ENCODE data around the gene NOPCHAP1.

The NOPCHAP1 gene

GRCh38 chr12:105020241-105020962, 34.3 kb downstream of the NOPCHAP1 start:
- DNase-seq (ENCODE audit: low read depth) = no peak

- no peak for DNase-seq (ENCODE audit: low read depth)
These were observed 38.8 kb downstream of the NOPCHAP1 start for GRCh38 chr12:105024928-105025327.

DNA sequence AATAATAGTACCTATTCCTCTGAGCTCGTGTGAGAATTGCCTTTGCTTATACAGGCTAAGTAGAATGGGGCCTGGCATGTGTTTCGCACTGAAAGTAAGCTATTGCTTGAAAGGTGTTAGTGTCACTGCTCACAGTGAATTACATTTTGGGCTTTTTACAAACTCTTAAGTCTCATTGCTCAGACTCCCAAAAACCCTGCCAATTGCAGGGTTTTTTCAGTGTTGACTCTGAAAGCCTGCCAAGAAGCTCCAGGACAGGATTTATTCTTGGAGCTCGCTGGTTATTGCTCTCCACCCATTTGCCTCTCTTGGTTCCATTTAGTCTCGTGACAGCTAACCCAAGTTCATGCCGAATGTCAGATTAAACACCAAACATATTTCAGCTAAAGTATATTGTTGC, 39.8 kb downstream of the NOPCHAP1 start:
- DNase-seq (ENCODE audit: low read depth) = no peak

GRCh38 chr12:105026411-105026810, 40.3 kb downstream of the NOPCHAP1 start:
- no peak for DNase-seq (ENCODE audit: low read depth)

- no peak for DNase-seq (ENCODE audit: low read depth)
These were observed 45.0 kb downstream of the NOPCHAP1 start for GRCh38 chr12:105030820-105031807.

- DNase-seq (ENCODE audit: low read depth) = no peak
These were observed 46.7 kb downstream of the NOPCHAP1 start for GRCh38 chr12:105032703-105033357.

DNA sequence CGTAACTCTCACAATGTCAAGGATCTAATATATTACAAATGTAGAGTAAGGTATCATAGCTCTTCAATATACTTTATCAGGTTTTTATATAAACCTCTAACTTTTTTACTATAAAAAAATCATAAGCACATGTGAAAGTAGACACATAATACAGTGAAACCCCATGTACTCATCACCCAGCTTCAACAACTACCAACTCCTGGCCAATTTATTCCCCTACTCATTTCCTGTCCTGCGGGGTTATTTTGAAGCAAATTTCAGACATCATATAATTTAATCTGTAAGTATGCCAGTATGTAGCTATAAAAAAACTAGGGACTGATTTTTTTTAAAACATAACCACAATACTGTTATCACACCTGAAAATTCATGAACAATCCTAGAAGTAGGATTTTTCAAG, 47.7 kb downstream of the NOPCHAP1 start:
- no peak for DNase-seq (ENCODE audit: low read depth)

Data from stimulated activated CD8-positive, alpha-beta memory T cell treated with anti-CD3 and anti-CD28 coated beads, Interleukin-7, amount 100 ng/mL, for 24 hours (primary cell).